Activated CD4-positive, alpha-beta T cell treated with anti-CD3 and anti-CD28 coated beads, Interleukin-2, amount 50 U/mL, for 1 hour (primary cell): ENCODE results near the gene NTSR2.

ENCODE experiments used
- DNase-seq: peaks from one replicate; pipeline ENCODE4 v3.0.0-alpha.2; 2020

Gene NTSR2

DNA sequence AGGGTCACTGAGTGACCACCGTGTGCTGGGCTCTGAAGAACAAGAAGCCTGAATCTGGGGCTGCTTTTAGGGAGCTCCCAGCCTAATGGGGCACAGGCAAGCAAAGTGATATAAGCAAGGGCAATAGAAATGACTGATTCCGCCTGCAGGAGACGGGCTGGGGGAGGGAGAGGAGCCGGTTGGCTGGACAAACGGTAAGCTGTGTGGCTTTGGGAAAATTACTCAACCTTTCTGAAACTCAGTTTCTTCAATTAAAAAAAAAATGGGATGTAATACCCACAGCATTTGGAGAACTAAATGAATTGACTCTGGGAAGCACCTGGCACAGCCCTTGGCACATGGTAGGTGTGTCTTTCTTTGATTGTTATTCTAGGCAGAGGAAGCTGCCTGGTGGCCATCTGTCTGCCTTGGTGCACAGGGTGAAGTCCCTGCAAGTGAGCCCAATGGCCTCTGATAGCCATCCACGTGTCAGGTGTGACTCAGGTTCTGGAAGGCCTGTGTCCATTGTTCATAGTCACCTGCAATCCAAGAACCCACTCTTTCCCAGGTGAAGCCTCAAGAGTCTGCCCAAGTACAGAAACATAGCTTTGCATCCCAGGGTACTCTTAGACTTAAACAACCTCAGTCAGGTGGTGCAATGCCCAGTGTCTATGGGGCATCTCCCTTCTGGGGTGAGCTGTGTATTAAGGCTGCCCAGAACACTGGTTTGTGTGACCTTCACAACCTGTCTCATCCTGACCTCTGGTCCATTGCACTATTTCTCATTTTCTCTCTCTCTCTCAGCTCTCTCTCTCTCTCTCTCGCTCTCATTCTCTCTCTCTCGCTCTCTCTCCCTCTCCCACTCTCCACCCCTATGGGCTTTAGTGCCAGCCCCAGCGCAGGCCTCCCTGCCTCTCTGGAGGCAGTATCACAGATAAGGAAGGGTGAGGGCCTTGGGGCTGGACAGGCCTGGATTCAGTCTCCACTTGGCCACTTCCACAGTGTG is 30.0 kb upstream of the NTSR2 start:
- DNase-seq, result no peak

DNA sequence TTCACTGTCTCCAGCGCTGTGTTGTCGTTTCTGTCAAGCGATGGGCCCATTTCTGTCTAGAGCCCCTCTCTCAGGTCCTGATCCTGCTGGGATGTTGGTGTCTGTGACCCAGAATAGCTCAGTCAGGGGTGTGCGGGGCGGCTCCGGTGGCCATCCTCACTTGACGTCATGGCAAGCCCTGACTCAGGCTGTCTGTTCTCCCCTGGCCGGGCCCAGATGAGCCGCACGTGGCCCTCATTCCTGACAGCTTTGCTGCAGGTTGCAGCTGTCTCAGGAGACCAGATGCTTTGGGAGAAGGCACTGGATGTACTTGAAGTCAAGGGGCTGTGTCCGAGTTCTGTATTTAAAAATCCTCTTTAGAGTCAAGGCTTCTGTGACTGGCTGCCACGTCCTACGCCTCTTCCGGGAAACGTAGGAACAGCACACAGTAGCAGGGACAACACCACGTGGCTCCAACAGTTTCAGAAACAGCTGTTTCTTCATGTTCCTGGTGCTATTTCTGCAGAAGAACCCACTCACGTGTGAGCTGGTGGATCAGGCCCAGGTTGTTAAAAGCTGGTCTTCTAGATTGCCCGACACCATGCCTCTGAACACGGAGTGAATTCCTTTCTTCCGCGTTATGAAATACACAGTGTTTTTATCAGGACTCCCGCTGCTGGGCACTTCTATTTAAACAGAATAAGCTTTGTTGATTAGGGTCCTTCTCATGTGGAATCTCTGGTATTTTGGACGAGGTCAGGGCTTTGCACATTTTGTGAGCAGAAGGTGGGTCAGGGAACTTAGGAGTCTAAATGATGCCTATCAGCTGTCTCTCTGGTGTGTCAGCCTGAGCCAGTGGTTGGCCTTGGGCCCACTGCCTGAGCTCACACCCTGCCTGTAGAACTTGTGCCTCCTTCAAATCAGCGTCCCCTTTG is 28.3 kb upstream of the NTSR2 start:
- DNase-seq, result no peak

DNA sequence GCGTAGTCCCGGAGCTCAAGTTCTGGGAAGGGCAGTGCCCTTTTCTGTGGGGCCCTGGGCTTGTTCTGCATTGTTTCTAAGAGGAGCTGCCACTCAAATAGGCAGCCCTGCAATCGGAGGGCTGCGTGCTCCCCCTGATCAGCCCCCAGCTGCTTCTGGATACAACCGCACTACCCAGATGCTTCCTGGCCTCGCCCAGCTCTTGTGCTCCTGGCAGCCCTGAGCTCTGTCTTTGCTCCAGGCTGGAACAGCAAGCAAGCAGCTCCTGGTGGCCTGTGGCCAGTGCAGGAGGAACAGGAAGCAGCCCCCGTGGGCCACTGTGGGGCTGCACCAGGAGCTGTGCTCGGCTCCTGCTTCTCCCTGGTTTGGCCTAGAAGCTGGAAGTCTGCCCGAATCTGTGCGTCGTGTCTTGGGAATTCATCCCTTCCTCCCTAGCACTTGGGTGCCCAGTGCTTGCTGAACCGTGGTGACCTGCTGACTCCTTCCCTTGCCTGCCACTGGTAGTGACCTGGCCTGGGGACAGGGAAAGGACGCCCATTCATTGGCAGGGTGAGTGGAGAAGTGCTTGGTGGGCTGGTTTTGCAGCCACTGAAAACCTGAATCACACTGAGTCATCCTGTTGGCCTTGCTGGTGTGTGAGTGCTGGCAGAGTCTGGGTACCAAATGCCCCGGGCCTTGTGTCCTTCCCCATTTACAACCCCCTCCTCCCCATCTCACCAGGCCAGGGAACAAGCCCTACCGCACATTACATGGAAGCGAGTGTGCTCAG is 27.3 kb upstream of the NTSR2 start:
- no peak for DNase-seq

DNA sequence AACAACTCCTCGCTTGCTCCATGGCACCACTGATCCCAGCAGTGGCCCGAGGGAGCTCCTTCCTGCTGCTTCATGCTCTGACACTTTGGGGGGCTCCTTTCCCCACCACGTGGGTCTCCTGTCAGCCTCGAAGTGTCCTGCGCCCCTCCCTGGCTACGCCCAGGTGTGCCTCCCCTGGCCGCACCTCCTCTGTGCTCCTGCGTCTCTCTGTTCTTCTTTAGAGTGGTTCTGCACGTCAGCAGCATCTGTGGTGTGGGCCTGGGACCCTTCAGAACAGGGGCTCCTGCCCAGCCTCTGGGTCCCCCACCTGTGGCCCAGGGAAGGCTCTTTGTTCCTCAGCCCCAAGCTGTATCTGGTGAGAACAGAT is 26.7 kb upstream of the NTSR2 start:
- no peak for DNase-seq

DNA sequence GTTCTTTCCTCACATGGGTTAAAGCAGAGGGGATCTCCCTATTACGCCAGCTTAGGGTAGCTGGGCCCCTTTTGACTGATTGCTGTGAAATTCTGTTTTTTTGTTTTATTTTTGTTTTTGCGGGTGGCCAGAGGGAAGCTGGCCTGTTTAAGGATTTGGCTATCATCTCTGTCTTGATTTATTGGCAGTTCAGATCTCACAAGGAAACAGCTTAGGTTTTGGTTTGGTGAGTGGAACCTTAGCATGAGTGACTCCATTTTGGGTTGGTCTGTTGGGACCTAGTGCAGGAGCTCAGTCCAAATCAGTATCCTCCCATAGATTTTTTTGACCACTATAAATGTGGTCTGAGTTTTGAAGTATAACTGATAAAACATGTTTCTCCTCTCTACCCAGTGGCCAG is 25.6 kb upstream of the NTSR2 start:
- DNase-seq, result no peak

DNA sequence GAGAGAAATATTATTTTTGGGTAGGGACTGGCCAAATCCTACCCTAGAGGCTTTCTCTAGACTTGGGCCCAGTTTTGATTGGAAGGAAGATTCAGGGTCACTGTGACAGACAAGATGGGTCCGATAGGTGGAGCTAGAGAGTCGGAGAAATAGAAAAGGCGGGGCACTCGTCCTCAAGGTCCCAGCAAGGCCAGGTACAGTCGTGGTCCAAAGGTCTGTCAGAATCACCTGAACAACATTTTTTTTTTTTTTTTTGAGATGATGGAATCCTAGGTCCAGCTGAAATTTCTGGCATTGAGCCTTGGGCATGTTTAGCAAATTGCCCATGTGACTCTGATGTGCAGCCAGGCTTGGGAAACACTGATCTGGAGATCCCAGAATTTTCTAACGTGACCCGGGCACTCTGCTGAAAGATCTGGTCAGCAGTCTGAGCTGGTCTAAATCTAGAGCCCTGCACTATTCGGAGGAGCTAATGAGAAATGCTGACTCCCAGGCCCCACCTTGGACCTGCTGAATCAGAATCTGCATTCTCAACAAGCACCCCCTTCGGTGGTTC is 23.0 kb upstream of the NTSR2 start:
- DNase-seq, result peak; percentile 51

DNA sequence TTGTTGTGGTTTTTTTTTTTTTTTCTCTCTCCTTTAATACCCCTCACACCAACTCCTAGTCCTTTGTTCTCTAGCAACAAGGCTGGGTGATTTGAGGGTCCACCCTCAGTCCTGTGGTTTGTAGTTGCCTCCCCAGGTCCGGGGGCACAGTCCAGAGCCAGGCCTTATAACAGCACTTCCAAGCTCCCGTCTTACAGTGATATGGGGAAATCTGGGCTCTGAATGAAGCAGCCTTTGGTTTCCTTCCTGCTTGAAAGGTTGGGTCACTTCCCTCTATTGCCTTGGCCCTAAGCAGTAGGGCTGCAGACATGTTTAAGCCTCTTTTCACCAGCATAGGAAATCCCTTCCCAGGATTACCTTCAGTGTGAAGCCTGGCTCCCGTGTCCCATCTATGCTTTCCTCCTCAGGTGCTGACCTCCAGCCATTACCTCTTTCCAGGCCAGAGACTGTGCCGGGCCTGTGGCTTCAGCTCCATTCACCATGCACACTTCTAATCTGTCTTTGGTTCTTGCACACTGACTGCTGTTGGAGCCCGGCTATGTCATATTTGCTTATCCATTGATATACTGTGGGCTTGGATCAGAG is 21.2 kb upstream of the NTSR2 start:
- DNase-seq, result no peak

DNA sequence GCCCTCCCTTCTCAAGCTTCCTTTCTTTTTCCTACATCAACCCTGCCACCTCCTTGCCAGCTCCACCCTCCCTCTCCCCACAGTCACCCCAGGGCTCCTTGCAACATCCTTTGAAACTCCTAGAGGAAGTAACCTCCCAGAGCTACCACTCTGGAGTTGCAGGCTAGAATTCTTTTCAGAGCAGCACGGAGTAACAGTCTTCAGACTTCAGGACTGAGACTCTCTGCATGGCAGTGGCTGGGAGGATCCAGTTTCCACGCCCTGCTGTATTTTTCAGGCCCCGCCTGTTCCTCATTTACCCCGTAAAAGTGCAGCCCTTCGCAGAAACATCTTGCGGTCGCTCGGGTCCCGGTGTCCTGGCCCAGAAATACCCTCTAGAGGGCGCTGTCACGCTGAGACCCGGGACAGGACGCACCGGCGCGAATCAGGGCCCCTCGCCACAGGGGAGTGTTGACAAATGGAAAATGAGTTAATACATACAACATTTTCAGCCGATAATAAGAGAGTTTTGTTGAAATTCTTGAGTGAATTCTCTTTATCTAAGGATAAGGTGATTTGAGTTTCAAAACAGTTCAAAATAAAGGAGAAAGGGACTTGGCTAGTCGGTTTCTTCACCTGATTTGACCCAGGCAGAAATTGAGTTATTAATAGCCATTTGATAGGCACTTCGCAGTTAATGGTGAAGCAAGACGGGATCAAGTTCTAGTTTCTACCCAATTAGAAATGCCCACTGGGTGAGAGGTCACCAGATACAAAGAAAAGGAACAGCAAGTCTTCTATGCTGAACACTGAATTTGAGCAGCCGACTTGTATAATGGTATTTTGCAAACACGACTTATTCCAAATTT is 18.5 kb upstream of the NTSR2 start:
- DNase-seq, result peak; percentile 80

DNA sequence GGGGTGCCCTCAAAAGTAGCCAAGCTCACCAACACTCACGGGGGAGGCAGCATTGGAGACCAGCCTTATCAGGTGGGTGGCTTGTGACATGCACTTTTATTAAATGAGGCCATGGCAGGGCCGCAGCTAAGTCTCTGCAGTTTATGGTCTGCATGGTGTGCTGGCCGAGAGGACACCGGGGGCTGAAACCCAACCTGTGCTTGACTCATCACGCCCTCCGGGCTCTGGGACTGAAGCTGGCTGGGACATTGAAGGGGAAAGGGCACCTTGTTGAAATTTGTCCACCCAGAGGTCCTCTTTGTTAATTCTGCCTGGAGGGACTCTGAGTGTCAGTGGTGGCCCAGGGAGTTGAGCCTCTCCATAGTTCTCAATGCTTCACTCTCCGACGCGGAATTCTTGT is 17.7 kb upstream of the NTSR2 start:
- DNase-seq, result no peak

DNA sequence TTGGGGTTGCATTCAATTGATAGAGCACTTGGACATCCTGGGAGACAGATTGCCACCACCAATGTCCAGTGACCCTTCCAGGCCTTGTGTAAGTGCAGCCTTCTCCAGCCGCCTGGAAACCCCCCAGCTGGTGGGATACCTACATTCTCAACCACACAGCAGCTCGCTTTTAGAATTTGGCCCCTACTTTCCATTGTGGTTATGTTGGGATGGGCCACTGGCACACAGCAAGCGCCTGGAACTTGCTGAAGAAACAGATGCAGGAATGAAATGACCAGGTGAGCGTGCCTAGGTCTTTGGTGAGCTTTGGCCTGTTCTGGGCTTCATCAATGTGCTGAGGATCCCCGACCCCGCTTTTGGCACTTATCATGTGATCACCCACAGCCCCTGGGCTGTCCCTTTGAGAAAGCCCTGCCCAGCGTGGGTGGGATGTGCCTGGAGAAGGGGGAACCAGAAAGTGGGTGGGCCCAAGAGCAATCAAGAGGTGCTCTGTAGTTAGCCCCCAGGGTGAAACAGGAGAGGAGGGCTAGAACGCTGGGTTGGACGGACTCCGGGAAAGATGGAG is 16.0 kb upstream of the NTSR2 start:
- no peak for DNase-seq

DNA sequence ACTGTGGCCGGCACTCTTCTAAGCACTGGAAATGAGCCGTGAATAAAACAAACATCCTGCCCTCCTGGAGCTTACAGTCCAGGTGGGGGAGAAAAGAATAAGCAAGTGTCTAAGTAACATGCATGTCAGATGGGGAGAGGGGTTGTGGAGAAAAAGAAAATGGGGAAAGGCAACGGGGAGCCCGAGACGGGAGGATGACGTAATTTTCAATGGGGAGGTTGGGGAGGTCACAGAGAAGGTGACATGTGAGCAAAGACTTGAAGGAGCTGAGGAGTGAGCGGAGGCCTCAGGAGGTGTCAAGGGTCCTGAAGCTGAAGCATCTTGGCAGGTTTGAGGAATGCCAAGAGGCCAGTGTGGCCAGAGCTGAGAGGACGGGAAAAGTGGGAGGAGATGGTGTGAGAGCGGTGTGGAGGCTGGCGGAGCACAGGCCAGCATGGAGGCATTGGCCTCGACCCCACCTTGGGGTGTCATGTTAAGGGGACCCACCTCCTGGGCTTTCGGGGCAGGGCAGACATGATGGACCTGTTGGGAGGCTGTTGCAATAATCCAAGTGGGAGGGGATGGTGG is 15.0 kb upstream of the NTSR2 start:
- DNase-seq, result no peak

DNA sequence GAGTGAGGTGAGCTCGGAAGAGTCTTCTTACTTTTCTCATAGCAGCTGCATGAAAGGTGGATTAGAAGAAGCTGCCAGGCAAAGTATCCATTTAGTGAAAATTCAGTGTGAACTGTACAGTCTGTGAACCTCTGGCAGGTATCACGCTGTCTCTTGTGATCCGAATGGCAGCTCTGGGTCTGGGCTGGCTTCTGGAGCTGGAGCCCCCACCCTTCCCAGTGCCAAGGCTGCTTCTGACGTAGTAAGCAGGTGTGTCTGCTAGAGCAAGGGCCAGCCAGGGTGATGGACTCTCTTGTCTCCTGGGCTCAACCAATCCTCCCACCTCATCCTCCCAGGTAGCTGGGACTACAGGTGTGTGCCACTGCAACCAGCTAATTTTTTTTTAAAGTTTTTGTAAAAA is 14.0 kb upstream of the NTSR2 start:
- DNase-seq, result no peak

DNA sequence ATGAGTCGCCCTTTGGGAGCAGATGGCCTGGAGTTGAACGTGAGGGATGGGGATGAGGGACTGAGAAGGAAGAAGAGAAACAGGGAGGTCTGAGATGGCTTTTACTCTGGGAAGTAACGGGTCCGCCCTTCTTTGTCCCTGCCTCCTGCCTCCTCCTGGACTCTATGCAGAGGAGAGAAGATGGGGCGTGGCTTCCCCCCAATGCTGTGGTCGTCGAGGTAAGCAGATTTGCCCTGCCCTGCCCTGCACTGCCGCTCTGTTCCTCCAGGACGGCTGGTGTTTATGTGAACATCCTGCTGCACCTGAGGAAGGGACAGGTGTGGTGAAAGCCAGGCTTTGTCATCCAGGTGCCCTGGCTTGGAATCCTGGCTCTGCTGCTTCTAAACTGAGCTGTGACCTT is 13.5 kb upstream of the NTSR2 start:
- DNase-seq, result no peak

DNA sequence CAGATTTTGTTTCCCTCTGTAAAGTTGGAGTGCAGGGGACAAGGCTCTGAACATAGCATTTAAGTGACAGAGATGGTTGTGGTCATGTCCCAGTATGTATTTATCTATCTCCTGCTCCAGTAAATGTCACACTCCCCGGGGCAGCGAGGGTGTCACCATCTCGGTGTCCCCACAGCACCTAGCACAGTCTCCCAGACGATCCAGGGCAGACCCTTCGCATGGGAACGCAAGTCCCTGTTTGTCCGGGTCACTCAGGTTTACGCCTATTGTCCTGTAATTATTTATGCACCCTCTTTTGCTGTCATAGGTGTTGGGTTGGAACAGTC is 12.6 kb upstream of the NTSR2 start:
- DNase-seq, result no peak

DNA sequence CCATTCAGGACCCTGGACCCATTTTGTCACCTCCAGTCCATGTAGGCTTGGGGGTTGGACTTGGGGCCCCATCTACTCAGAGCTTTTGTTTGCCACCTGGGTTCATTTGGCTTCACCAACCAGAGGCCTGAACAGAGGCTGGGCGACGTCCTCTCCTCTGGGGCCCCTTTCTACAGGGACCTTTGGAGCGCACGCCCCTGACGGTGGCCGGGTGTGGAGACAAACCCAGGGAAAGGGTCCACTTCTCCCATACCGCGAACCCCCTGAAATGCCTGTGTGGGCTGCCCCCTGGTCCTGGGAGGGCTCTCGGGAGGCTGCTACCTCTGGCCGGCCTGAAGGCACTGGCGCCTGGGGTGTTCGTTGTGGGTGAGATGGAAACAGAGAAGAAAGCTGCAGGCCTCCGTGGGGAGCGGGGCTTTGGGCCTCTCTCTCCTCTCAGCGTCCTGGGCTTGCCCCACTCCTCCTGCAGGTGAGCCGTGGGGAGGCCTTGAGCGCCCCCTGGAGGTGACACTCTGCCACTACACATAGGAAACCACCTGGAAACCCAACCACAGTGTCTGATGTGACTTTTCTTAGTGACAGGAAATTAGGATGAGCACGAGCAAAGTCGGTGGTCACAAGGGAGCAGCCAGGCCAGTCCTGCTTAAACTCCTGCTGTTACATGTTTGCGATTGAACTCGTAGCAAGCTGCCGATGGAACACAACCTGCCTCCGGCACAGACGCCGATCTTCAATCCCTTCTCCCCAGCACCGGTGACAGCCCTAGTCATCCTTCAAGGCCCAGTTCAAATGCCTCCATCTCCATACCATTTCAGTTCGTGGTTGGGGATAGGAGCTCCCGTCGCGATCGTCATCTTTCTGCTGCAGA is 12.0 kb upstream of the NTSR2 start:
- peak; percentile 49 for DNase-seq

DNA sequence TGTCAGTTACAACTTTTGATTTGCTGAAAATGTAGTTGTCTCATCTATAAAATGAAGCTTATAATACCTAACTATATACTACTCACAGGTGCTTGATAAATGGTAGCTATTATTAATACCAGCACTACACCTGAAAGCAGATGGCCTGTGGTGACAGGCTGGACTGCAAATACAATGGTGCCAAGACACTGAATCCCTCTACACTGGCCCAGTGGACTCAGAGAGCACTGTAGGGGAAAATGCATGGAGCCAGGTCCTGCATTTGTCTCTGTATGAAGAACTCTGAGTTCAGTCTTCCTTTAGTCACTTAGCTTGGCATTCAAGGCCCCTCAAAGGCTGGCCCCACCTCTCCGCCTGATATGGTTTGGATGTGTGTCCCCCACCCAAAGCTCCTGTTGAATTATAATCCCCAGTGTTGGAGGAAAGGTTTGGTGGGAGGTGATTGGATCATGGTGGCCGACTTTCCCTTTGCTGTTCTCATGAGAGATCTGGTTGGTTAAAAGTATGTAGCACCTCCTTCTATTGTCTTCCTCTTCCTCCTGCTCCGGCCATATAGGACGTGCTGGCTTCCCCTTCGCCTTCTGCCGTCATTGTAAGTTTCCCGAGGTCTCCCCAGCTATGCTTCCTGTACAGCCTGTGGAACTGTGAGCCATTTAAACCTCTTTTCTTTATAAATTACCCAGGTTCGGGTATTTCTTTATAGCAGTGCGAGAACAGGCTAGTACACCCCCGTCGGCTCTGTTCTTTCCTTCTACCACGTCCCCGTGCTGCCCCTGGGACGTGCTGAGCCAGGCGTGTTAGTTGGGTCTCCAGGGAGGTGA is 11.1 kb upstream of the NTSR2 start:
- no peak for DNase-seq

DNA sequence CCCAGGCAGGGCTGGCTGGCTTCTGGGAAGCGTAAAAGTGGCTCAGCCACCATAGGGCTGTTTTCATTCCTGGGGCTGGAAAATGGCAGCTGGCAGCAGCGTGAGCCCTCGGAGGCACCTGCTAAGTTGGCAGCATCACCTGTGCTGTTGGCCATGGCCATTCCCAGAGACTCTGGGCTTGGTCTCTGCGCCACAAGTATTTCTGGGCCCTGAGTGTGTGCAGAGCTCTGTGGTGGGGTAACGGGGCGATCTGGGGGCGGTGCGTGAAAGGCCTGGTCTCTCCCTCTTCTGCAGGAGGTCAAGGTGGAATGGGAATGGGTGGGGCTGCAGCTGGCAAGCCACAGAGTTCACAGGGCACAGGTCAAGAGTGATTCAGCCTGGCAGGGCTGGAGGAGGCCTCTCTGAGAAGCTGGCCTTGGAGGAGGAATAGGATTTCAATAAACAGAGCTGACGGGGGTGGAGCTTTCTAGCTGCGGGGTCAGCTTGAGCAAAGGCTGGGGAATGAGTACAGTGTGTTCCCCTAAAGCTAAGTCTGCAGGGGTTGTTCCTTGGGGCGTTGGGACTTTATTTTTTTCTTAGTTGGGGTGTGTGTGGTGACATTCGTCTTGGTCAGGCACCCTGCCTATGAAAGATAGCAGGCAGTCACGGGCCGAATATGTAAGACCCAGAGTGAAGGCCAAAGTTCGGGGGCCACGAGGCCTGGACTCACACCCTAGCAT is 10.3 kb upstream of the NTSR2 start:
- DNase-seq, result no peak

DNA sequence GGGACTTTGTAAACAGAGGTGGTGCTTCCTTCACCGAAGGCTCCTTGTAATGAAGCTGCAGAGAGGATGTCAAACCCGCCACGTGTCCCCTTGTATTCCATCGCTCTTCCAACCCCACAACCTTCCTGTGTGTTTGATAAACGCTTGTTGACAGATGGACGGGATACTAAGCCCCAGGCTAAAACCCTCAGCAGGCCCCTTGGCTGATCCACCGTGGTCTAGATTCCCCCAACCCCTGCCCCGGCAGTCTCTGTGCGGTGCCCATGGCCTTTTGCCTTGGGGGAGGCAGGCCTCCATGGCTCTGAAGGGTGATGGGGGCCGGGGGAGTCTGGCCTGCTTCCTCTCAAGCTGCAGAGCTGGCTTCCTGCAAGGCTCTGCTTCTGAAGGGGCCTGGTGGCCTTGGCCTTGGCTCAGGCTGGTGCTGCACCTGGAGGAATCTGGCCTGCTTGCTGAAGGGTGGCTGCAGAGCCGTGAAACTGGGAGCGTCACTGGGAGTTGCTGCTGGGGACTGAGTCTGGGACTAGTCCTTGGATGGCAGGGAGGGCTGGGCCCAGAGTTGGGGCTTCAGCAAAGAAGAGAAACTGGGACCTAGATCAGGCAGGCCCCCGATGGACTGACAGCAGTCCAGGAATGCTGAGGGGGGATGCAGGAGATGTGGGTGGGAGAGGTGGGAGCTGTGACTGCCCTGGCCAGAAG is 9.6 kb upstream of the NTSR2 start:
- DNase-seq, result no peak
